GM23338 (cell line): ENCODE measurements around the gene AOAH.

Source experiments
- CREB1 ChIP-seq: fragments of 250-450 bp; sonication (Bioruptor Pico); IDR thresholded peaks from 2 replicates; pipeline ENCODE4 v1.5.0; 2020; ENCODE audit warnings: low read depth, mild to moderate bottlenecking, moderate library complexity
- CTCF ChIP-seq, 2 experiments: fragments of 200-600 bp in 1 of 2; sonication (generic) in 1 of 2; conservative IDR thresholded peaks; 2 replicates each; pipeline versions ENCODE4 v1.5.1 to v1.6.1; 2016 to 2017; ENCODE audit warnings: antibody characterized with exemption in 2 of 2, low read depth in 2 of 2, mild to moderate bottlenecking in 2 of 2, moderate library complexity in 1 of 2
- ETS1 ChIP-seq: IDR thresholded peaks from 2 replicates; pipeline ENCODE4 v1.6.1; 2016; ENCODE audit warnings: antibody characterized with exemption
- EZH2 ChIP-seq: fragments of 200-600 bp; sonication (generic); IDR thresholded peaks from one replicate; pipeline ENCODE4 v1.8.0; 2017; ENCODE audit warnings: antibody characterized with exemption, mild to moderate bottlenecking, low read depth; ENCODE audit not compliant: unreplicated experiment
- EZH2phosphoT487 ChIP-seq: fragments of 200-600 bp; sonication (generic); IDR thresholded peaks from one replicate; pipeline ENCODE4 v1.8.1; 2018; ENCODE audit warnings: antibody characterized with exemption; ENCODE audit not compliant: unreplicated experiment
- JUNB ChIP-seq: IDR thresholded peaks from one replicate; pipeline ENCODE4 v1.6.1; 2016; ENCODE audit warnings: antibody characterized with exemption; ENCODE audit not compliant: unreplicated experiment
- NANOG ChIP-seq: IDR thresholded peaks from 2 replicates; pipeline ENCODE4 v1.6.1; 2016; ENCODE audit warnings: antibody characterized with exemption, borderline replicate concordance
- POLR2AphosphoS5 ChIP-seq: IDR thresholded peaks from 2 replicates; pipeline ENCODE4 v1.6.1; 2016; ENCODE audit warnings: antibody characterized with exemption, low read depth
- REST ChIP-seq: IDR thresholded peaks from one replicate; pipeline ENCODE4 v1.6.1; 2018; ENCODE audit warnings: antibody characterized with exemption; ENCODE audit not compliant: unreplicated experiment
- STAT1 ChIP-seq: IDR thresholded peaks from one replicate; pipeline ENCODE4 v1.6.1; 2016; ENCODE audit warnings: antibody characterized with exemption; ENCODE audit not compliant: unreplicated experiment
- ZNF114 ChIP-seq: fragments of 250-450 bp; sonication (Bioruptor Pico); IDR thresholded peaks from 2 replicates; pipeline ENCODE4 v1.5.0; 2020; ENCODE audit warnings: mild to moderate bottlenecking, moderate library complexity
- ZNF331 ChIP-seq: fragments of 250-450 bp; sonication (Bioruptor Pico); IDR thresholded peaks from 2 replicates; pipeline ENCODE4 v1.5.0; 2020; ENCODE audit warnings: low read depth, mild to moderate bottlenecking, moderate library complexity
- TF ChIP-seq, protein P1 (sequence below): fragments of 250-450 bp; sonication (Bioruptor Pico); IDR thresholded peaks from 2 replicates; pipeline ENCODE4 v1.5.0; 2020; ENCODE audit warnings: mild to moderate bottlenecking, moderate library complexity

DNA sequence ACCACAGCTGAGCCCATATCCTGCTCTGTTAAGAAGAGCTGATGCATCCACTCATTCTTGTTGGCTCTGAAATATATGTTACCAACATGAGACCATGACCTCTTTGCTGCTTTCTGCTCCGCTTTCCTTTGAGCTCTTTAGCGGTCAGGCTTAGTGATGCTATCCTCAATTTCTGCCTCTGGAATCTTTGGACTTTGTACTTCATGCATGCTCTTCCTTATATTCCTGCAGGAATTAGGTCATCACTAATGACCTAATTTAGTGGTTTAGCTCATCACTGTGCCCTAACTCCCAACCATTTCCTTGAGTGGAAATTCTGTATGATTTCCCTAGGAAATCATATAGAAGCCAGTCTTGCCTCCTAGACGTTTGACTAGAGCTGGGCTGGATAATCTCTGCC is 119.5 kb downstream of the AOAH start:
- TF ChIP-seq EZH2phosphoT487 (no peak), EZH2 (no peak), POLR2AphosphoS5 (no peak), CTCF (conservative IDR thresholded peaks at IDR 0.05; ENCODE audit: low read depth in 2 of 2) (no peak), REST (no peak), CREB1 (no peak), JUNB (no peak), NANOG (no peak), ETS1 (no peak), ZNF114 (CRISPR knock-in tag) (no peak), ZNF331 (CRISPR knock-in tag) (no peak), STAT1 (no peak)
- TF ChIP-seq, protein P1, sequence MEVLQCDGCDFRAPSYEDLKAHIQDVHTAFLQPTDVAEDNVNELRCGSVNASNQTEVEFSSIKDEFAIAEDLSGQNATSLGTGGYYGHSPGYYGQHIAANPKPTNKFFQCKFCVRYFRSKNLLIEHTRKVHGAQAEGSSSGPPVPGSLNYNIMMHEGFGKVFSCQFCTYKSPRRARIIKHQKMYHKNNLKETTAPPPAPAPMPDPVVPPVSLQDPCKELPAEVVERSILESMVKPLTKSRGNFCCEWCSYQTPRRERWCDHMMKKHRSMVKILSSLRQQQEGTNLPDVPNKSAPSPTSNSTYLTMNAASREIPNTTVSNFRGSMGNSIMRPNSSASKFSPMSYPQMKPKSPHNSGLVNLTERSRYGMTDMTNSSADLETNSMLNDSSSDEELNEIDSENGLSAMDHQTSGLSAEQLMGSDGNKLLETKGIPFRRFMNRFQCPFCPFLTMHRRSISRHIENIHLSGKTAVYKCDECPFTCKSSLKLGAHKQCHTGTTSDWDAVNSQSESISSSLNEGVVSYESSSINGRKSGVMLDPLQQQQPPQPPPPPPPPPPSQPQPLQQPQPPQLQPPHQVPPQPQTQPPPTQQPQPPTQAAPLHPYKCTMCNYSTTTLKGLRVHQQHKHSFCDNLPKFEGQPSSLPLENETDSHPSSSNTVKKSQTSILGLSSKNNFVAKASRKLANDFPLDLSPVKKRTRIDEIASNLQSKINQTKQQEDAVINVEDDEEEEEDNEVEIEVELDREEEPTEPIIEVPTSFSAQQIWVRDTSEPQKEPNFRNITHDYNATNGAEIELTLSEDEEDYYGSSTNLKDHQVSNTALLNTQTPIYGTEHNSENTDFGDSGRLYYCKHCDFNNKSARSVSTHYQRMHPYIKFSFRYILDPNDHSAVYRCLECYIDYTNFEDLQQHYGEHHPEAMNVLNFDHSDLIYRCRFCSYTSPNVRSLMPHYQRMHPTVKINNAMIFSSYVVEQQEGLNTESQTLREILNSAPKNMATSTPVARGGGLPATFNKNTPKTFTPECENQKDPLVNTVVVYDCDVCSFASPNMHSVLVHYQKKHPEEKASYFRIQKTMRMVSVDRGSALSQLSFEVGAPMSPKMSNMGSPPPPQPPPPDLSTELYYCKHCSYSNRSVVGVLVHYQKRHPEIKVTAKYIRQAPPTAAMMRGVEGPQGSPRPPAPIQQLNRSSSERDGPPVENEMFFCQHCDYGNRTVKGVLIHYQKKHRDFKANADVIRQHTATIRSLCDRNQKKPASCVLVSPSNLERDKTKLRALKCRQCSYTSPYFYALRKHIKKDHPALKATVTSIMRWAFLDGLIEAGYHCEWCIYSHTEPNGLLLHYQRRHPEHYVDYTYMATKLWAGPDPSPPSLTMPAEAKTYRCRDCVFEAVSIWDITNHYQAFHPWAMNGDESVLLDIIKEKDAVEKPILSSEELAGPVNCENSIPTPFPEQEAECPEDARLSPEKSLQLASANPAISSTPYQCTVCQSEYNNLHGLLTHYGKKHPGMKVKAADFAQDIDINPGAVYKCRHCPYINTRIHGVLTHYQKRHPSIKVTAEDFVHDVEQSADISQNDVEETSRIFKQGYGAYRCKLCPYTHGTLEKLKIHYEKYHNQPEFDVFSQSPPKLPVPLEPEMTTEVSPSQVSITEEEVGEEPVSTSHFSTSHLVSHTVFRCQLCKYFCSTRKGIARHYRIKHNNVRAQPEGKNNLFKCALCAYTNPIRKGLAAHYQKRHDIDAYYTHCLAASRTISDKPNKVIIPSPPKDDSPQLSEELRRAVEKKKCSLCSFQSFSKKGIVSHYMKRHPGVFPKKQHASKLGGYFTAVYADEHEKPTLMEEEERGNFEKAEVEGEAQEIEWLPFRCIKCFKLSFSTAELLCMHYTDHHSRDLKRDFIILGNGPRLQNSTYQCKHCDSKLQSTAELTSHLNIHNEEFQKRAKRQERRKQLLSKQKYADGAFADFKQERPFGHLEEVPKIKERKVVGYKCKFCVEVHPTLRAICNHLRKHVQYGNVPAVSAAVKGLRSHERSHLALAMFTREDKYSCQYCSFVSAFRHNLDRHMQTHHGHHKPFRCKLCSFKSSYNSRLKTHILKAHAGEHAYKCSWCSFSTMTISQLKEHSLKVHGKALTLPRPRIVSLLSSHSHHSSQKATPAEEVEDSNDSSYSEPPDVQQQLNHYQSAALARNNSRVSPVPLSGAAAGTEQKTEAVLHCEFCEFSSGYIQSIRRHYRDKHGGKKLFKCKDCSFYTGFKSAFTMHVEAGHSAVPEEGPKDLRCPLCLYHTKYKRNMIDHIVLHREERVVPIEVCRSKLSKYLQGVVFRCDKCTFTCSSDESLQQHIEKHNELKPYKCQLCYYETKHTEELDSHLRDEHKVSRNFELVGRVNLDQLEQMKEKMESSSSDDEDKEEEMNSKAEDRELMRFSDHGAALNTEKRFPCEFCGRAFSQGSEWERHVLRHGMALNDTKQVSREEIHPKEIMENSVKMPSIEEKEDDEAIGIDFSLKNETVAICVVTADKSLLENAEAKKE (CRISPR knock-in tag), result no peak
